GM23338 (cell line): ENCODE results near the gene GPHN.

Source experiments
- EZH2phosphoT487 ChIP-seq: fragments of 200-600 bp; sonication (generic); IDR thresholded peaks from one replicate; pipeline ENCODE4 v1.8.1; 2018; ENCODE audit warnings: antibody characterized with exemption; ENCODE audit not compliant: unreplicated experiment
- TF ChIP-seq, protein P1 (sequence below), 2 experiments: fragments of 200-600 bp in 1 of 2; sonication (generic) in 1 of 2; conservative IDR thresholded peaks; 2 replicates each; pipeline versions ENCODE4 v1.5.1 to v1.6.1; 2016 to 2017; ENCODE audit warnings: antibody characterized with exemption in 2 of 2, low read depth in 2 of 2, mild to moderate bottlenecking in 2 of 2, moderate library complexity in 1 of 2

DNA sequence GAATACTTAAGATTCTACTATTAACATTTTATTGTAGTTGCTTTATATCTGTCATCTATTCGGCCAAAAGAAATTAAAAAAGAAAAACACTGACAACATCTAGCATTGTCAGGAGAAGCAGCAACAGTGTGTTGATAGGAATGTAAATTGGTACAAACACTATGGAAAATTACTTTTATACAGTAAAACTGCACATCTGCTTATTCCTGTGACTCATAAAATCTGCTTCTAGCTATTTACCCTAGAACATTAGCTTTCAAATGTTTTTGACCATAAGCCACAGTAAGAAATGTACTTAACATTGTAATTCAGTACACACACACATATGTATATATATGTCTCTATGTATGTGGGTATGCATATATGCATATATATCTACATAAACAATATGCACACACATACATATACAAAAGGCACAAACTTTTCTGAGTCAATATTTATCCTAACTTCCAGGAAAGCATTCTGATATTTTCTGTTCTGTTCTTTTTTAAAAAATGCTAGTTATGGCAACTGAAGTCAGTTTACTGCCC, 402.4 kb downstream of the GPHN start:
- no peak for TF ChIP-seq EZH2phosphoT487
- TF ChIP-seq, protein P1, sequence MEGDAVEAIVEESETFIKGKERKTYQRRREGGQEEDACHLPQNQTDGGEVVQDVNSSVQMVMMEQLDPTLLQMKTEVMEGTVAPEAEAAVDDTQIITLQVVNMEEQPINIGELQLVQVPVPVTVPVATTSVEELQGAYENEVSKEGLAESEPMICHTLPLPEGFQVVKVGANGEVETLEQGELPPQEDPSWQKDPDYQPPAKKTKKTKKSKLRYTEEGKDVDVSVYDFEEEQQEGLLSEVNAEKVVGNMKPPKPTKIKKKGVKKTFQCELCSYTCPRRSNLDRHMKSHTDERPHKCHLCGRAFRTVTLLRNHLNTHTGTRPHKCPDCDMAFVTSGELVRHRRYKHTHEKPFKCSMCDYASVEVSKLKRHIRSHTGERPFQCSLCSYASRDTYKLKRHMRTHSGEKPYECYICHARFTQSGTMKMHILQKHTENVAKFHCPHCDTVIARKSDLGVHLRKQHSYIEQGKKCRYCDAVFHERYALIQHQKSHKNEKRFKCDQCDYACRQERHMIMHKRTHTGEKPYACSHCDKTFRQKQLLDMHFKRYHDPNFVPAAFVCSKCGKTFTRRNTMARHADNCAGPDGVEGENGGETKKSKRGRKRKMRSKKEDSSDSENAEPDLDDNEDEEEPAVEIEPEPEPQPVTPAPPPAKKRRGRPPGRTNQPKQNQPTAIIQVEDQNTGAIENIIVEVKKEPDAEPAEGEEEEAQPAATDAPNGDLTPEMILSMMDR (conservative IDR thresholded peaks at IDR 0.05; ENCODE audit: low read depth in 2 of 2) = no peak
